Kidney capillary endothelial cell (primary cell): ENCODE results near the gene RMND1.
"Not testable (repeated sequence)": the region's sequence is repeated elsewhere in the genome, so short reads cannot be mapped to it uniquely, and the experiment has no call there.

Source experiments
- DNase-seq: peaks from one replicate; pipeline ENCODE4 v3.0.0-alpha.2; 2018; ENCODE audit warnings: low spot score

RMND1 gene

GRCh38 chr6:151451417-151451949, 443 bp downstream of the RMND1 start:
- no peak for DNase-seq

- DNase-seq: not testable (repeated sequence)
These were observed 998 bp downstream of the RMND1 start for GRCh38 chr6:151450928-151451327.

- DNase-seq: no peak
These were observed 3.3 kb downstream of the RMND1 start for GRCh38 chr6:151448623-151449022.

GRCh38 chr6:151447237-151447636, 4.7 kb downstream of the RMND1 start:
- no peak for DNase-seq

- DNase-seq: no peak
These were observed 6.4 kb downstream of the RMND1 start for GRCh38 chr6:151445482-151445881.

GRCh38 chr6:151443911-151444621, 7.9 kb downstream of the RMND1 start:
- no peak for DNase-seq

- no peak for DNase-seq
These were observed 8.5 kb downstream of the RMND1 start for GRCh38 chr6:151443454-151443853.

- no peak for DNase-seq
These were observed 9.6 kb downstream of the RMND1 start for GRCh38 chr6:151442371-151442770.

- no peak for DNase-seq
These were observed 10.3 kb downstream of the RMND1 start for GRCh38 chr6:151441390-151442166.

- DNase-seq: no peak
These were observed 11.0 kb downstream of the RMND1 start for GRCh38 chr6:151440930-151441329.

GRCh38 chr6:151440498-151440897, 11.4 kb downstream of the RMND1 start:
- no peak for DNase-seq

GRCh38 chr6:151437401-151437800, 14.5 kb downstream of the RMND1 start:
- DNase-seq: no peak

- peak; percentile 42 for DNase-seq
These were observed 15.1 kb downstream of the RMND1 start for GRCh38 chr6:151436802-151437201.

GRCh38 chr6:151436300-151436699, 15.6 kb downstream of the RMND1 start:
- no peak for DNase-seq

- DNase-seq: no peak
These were observed 17.6 kb downstream of the RMND1 start for GRCh38 chr6:151434369-151434768.

- no peak for DNase-seq
These were observed 19.3 kb downstream of the RMND1 start for GRCh38 chr6:151432651-151433050.

GRCh38 chr6:151431337-151431736, 20.6 kb downstream of the RMND1 start:
- DNase-seq: no peak

- DNase-seq: no peak
These were observed 21.0 kb downstream of the RMND1 start for GRCh38 chr6:151430886-151431285.

- DNase-seq: no peak
These were observed 23.7 kb downstream of the RMND1 start for GRCh38 chr6:151428093-151428735.

- no peak for DNase-seq
These were observed 26.4 kb downstream of the RMND1 start for GRCh38 chr6:151425561-151425960.

GRCh38 chr6:151422981-151423380, 28.9 kb downstream of the RMND1 start:
- no peak for DNase-seq

- DNase-seq: no peak
These were observed 34.4 kb downstream of the RMND1 start for GRCh38 chr6:151417477-151417876.
